Measurements from ENCODE around the gene HMGCS2. TPM values are rescaled to one million over a fixed set of nuclear protein-coding genes. Genes with fewer than 3 reads are reported as not detected.
"Not testable (repeated sequence)": the region's sequence is repeated elsewhere in the genome, so short reads cannot be mapped to it uniquely, and the experiment has no call there.

The HMGCS2 gene
- total RNA-seq, 1 donor from 2014 or later: 0.51 TPM

DNA sequence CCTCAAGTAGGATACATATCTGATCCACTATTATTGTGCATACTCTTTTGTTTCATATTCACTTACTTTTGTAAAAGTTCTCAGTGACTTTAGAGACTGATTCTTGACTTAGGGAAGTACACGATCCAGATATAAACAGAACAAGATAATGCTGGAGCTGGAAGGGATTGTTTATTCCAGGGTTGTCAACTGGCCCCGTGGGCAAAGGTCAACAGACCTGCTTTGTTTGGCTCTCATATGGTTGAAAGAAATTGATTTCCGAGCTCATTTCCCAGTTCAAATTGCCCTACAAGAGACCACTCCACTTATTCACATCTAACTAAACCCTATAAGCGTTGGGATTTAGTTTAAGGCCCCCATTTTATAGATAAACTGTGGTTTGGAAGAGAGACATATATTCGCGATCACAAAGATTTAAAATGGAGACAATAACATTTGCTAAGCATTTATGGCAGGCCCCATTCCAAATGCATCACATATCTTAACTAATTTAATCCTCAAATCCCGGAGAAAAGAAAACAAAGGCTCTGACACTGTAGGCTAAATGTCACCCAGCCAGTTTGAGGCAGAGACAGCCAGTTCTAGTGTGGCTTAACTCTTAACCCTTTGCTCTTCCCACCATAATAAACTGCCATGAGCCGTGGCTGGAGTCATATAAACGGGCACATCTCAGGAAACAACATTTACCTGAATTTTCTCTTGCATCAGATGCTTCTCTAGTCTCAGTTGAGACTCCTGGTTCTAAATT is 21.9 kb upstream of the HMGCS2 start:
- DNase-seq (ENCODE audit: low spot score in 2 of 2, unreplicated experiment in 2 of 2): no peak
- Mint-ChIP-seq H3K27ac (peak overlapping the region; percentile 63), H3K36me3 (no peaks in the 10 kb centered on the region), H3K9me3 (no peaks in the 10 kb centered on the region), H3K27me3 (ENCODE audit: low read depth) (no peaks in the 10 kb centered on the region), H3K4me3 (no peak overlapping the region), H3K4me1 (peaks cover 66% of the 10 kb centered on the region)
- TF ChIP-seq, protein P1, sequence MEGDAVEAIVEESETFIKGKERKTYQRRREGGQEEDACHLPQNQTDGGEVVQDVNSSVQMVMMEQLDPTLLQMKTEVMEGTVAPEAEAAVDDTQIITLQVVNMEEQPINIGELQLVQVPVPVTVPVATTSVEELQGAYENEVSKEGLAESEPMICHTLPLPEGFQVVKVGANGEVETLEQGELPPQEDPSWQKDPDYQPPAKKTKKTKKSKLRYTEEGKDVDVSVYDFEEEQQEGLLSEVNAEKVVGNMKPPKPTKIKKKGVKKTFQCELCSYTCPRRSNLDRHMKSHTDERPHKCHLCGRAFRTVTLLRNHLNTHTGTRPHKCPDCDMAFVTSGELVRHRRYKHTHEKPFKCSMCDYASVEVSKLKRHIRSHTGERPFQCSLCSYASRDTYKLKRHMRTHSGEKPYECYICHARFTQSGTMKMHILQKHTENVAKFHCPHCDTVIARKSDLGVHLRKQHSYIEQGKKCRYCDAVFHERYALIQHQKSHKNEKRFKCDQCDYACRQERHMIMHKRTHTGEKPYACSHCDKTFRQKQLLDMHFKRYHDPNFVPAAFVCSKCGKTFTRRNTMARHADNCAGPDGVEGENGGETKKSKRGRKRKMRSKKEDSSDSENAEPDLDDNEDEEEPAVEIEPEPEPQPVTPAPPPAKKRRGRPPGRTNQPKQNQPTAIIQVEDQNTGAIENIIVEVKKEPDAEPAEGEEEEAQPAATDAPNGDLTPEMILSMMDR (IDR thresholded peaks at IDR 0.05; ENCODE audit: unreplicated experiment): no peak

DNA sequence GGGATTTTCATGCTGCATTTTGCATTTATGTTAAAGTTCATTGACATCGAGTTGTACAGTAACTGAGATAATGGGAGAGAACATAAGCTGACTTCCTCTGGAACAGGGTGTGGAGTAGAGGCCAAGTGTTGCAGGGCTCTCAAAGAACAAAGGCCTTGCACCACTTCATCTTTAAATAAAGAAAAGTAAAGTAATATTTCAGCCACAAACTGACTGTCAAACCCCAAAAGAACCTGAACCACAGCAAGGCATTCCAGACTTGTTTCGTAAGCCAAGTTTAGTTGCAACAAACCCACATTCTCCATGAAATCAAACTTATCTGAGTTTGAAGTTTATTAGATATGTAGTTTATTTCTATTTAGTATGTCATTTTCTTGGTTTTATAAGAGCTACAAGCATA is 19.1 kb upstream of the HMGCS2 start:
- no peaks in the 10 kb centered on the region for H3K36me3 Mint-ChIP-seq
- peak overlapping the region; percentile 73 for H3K27ac Mint-ChIP-seq
- no peak for DNase-seq (ENCODE audit: low spot score in 2 of 2, unreplicated experiment in 2 of 2)

DNA sequence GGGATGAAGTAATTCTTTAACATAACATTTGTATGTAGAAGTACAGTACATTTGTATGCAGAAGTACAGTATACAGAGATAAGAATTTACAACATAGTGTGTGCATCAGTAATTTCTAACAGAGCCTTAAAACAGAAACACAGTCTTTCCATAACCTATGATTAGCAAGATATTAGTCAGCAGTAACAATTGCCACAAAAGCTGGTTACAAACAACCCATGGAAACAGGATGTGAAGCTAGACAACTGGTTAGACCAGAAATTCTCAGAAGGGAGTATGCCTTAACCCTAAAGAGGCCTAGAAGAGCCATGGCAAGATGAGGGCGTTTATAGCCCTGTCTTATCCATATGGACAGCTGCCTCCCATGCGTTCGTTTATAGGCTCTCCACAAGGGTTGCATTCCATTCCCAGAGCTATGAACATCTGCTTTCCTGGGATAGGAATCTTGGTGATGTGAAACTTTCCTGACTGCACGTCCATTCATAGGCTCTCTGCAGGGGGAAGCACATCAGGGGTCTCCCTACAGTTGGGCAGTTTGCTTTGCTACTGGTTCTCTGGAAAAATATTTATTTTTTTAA is 17.9 kb upstream of the HMGCS2 start:
- DNase-seq (ENCODE audit: low spot score in 2 of 2, unreplicated experiment in 2 of 2); H3K27ac Mint-ChIP-seq; H3K9me3 Mint-ChIP-seq; H3K36me3 Mint-ChIP-seq; H3K4me3 Mint-ChIP-seq; H3K27me3 Mint-ChIP-seq (ENCODE audit: low read depth): not testable (repeated sequence)
- peaks cover 77% of the 10 kb centered on the region for H3K4me1 Mint-ChIP-seq

More for the DNA sequence above, 19.1 kb upstream of the HMGCS2 start:
- TF ChIP-seq, protein P1 (IDR thresholded peaks at IDR 0.05; ENCODE audit: unreplicated experiment): no peak
- H3K9me3 Mint-ChIP-seq: no peaks in the 10 kb centered on the region
- peaks cover 77% of the 10 kb centered on the region for H3K4me1 Mint-ChIP-seq
- no peak overlapping the region for H3K4me3 Mint-ChIP-seq
- no peaks in the 10 kb centered on the region for H3K27me3 Mint-ChIP-seq (ENCODE audit: low read depth)

DNA sequence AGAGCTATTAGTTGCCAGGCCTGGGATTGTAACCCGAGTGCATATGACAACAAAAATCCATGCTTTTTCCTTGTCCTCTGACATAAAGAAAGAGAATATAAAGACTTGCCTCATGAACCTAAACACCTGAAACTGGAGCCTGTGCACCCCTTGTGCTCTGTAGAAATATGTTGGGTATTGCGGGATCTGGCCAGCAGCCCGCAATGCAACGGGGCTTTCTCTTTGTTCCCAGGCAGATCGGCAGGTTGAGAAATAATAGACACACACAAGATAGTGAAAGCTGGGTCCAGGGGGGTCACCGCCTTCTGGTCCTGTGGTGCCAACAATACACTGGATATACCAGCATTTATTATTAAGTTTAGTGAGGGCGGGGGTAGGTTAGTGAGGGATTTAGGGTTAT is 17.3 kb upstream of the HMGCS2 start:
- not testable (repeated sequence) for H3K4me3 Mint-ChIP-seq; H3K27me3 Mint-ChIP-seq (ENCODE audit: low read depth); H3K9me3 Mint-ChIP-seq; H3K27ac Mint-ChIP-seq; DNase-seq (ENCODE audit: low spot score in 2 of 2, unreplicated experiment in 2 of 2); H3K36me3 Mint-ChIP-seq
- H3K4me1 Mint-ChIP-seq: peaks cover 72% of the 10 kb centered on the region

DNA sequence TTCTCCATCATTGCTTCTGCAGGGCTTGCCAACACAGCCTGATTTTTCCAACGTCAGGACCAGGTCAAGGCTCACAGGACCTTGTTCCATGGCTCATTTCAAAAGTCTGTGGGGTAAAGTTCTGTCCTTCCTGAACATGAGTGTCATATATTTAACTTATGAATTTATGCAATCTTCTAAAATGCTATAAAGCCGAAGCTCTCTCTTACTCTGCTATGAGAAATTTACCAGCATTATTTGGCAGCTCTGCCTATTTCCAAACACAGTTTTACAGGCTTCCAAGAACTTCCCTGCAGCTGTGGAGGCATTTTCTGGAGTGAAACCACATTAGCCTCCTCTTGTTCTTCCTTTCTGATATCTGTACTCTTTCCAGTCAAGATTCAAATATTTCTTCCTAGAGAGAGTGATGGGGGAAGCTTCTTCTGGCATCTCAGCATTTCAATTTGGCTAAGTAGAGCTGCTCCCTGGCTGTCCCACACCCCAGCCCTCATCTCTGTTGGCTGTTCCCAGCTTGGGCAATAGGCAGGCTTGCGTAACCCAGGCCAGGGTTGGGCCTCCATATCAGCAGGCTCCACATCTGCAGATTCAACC is 15.6 kb upstream of the HMGCS2 start:
- Mint-ChIP-seq H3K36me3 (no peaks in the 10 kb centered on the region), H3K9me3 (no peaks in the 10 kb centered on the region), H3K4me1 (peaks cover 75% of the 10 kb centered on the region), H3K27me3 (ENCODE audit: low read depth) (no peaks in the 10 kb centered on the region), H3K4me3 (no peak overlapping the region), H3K27ac (peak overlapping the region; percentile 68)
- TF ChIP-seq, protein P1 (IDR thresholded peaks at IDR 0.05; ENCODE audit: unreplicated experiment): no peak
- DNase-seq (ENCODE audit: low spot score in 2 of 2, unreplicated experiment in 2 of 2): no peak

DNA sequence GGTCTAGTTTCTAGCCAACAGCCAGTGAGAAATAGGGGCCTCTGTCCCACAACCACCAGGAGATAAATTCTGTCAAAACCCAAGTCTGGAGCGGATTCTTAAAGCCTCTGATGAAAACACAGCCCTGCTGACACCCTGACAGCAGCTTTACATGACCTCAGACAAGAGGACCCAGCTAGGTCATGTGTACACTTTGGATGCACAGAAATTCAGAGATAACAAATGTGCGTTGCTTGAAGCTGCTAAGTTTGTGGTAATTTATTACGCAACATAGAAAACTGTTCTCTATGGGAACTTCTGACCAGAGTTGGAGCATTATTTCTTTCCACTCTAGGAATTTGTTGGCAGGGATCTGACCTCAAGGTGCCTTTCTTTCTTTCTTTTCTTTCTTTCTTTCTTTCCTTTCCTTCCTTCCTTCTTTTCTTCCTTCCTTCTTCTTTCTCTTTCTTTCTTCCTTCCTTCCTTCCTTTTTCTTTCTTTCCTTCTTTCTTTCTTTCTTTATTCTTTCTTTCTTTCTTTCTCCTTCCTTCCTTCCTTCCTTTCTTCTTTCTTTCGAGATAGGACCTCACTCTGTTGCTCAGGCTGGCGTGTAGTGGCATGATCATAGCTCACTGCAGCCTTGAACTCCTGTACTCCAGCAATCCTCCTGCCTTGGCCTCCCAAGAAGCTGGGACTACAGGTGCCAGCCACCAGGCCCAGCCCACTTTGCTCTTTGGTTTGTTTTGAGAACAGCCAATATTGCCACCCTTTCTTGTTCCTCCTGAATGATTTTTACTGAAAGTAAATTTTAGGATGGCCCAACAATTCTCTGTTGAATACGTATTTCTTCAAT is 14.9 kb upstream of the HMGCS2 start:
- Mint-ChIP-seq H3K27me3 (ENCODE audit: low read depth) (no peaks in the 10 kb centered on the region), H3K9me3 (no peaks in the 10 kb centered on the region), H3K4me3 (no peak overlapping the region), H3K4me1 (peaks cover 69% of the 10 kb centered on the region), H3K36me3 (no peaks in the 10 kb centered on the region), H3K27ac (peak overlapping the region; percentile 86)
- TF ChIP-seq, protein P1 (IDR thresholded peaks at IDR 0.05; ENCODE audit: unreplicated experiment): no peak
- no peak for DNase-seq (ENCODE audit: low spot score in 2 of 2, unreplicated experiment in 2 of 2)

Measured in mesothelial cell of epicardium (in vitro differentiated cells).